Measurements from ENCODE around the gene ZNF212. TPM values are rescaled to one million over a fixed set of nuclear protein-coding genes. Genes with fewer than 3 reads are reported as not detected.

ZNF212 gene
- total RNA-seq, 1 donor from 2014 or later, result 5.6 TPM

DNA sequence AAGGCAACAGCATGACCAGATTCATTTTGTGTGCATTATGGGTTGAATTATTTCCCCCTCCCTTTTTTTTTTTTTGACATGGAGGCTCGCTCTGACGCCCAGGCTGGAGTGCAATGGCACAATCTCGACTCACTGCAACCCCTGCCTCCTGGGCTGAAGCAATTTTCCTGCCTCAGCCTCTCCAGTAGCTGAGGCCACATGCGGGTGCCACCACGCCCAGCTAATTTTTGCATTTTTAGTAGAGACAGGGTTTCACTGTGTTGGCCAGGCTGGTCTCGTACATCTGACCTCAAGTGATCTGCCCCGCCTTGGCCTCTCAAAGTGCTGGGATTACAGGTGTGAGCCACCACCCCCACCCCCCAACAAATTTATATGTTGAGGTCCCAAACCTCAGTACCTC, 64.6 kb downstream of the ZNF212 start:
- no peak for DNase-seq (ENCODE audit: extremely low read depth, low read depth, low spot score)

Other genes with a start within 250 kb of the ZNF212 start
- gene PDIA4, start 211.1 kb upstream of the ZNF212 start, total RNA-seq, result 324 and 327 TPM in 2 replicates
- 7.8 and 7.9 TPM in 2 replicates for gene ZNF786, start 148.9 kb upstream of the ZNF212 start, total RNA-seq
- gene ZNF425, start 113.3 kb upstream of the ZNF212 start, total RNA-seq, result 1.4 and 1.6 TPM in 2 replicates
- gene ZNF398, start 92.2 kb upstream of the ZNF212 start, total RNA-seq, result 12.3 and 13.8 TPM in 2 replicates
- 33.3 and 34.4 TPM in 2 replicates for gene ZNF282, start 44.1 kb upstream of the ZNF212 start, total RNA-seq
- 7.1 and 12.1 TPM in 2 replicates for gene ZNF783, start 22.5 kb downstream of the ZNF212 start, total RNA-seq
- gene ZNF777, start 221.4 kb downstream of the ZNF212 start, total RNA-seq, result 14.3 and 14.9 TPM in 2 replicates

Measured in glomerular endothelial cell (primary cell).